ENCODE measurements around the gene ABLIM3.

DNA sequence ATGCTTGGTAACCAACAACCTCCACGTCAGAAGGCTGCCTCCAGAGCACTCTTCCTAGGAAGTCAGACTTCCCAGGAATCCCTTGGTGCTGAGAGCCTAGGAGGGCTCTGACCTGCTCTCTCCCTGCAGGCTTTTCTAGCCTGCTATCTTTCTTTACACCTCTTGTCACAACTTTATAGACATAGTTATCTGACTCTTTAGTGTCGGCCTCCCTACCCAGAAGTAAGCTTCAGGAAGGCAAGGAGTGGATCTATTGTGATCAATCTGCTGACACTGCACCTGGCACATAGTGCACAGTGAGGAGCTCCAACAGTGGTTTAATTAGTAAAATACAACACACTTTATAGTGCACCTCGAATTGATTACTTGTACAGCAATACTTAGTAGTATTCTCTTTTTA is 132.7 kb downstream of the ABLIM3 start:
- TF ChIP-seq, protein P1, sequence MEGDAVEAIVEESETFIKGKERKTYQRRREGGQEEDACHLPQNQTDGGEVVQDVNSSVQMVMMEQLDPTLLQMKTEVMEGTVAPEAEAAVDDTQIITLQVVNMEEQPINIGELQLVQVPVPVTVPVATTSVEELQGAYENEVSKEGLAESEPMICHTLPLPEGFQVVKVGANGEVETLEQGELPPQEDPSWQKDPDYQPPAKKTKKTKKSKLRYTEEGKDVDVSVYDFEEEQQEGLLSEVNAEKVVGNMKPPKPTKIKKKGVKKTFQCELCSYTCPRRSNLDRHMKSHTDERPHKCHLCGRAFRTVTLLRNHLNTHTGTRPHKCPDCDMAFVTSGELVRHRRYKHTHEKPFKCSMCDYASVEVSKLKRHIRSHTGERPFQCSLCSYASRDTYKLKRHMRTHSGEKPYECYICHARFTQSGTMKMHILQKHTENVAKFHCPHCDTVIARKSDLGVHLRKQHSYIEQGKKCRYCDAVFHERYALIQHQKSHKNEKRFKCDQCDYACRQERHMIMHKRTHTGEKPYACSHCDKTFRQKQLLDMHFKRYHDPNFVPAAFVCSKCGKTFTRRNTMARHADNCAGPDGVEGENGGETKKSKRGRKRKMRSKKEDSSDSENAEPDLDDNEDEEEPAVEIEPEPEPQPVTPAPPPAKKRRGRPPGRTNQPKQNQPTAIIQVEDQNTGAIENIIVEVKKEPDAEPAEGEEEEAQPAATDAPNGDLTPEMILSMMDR (IDR thresholded peaks at IDR 0.05; ENCODE audit: insufficient read depth, low read length, poor library complexity, severe bottlenecking) = no peak
- TF ChIP-seq EZH2phosphoT487 (conservative IDR thresholded peaks at IDR 0.05; ENCODE audit: low read length) = no peak

Measured in SU-DHL-6 (cell line).